ENCODE results near the gene CHD6.

The CHD6 gene

GRCh38 chr20:41418739-41419293 is 199.4 kb downstream of the CHD6 start:
- DNase-seq = no peak

- no peak for DNase-seq
These were observed 200.1 kb downstream of the CHD6 start for GRCh38 chr20:41418031-41418430.

GRCh38 chr20:41415191-41415590 is 203.0 kb downstream of the CHD6 start:
- DNase-seq = no peak

DNA sequence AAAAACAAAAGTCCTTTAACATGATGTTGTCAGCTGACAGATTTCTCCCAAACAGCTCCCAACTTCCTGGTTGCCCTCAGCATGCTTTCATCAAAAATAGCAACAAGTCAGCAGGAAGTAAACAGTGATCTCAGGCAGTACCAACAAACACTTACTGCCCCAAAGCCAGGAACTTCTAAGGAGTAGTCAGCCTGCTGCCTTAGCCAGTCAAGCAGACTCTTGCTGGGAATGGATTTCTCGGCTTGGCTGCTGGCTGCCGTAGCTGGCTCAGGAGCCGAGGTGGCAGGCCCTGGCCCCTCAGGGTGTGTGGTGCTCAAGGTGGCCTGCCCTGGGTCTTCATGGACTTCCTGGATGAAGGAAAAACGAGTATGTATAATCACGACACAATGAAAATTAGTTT is 205.0 kb downstream of the CHD6 start:
- no peak for DNase-seq

DNA sequence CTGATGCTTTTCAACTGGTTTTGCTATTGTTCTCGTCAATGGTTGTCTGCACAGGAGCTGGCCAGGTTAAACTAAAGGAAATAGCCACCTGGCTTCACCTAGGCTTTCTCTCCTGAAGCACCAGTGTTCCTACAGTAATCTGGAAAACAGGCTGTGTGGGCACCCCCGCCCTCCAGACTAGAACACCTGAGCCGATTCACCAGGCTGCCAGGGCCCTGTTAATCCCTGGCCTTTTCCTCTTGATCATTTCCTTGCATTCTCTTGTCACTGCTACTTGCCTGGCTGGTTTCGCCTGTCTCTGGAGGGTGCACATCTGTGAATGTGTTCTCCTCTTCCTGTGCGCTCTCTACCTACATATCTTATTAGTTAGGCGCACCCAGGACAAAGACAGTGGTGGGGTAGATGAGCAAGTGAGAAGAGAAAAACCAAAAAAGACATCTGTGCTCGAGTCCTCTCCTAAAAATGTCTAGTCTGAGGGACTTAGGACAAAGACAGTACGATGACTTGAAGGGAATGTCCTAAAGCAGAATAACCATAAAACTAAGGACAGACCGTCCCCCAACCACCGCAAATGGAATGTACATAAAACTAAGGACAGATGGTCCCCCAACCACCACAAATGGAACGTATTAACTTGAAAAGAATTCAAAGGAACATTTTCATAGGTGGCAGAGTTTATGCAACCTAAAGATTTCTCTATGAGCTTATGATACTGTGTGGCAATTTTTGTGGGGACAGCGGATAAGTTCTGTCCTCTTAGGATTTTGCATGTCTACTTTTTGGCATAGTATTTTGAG is 205.7 kb downstream of the CHD6 start:
- no peak for DNase-seq

- DNase-seq = no peak
These were observed 206.8 kb downstream of the CHD6 start for GRCh38 chr20:41411391-41411847.

DNA sequence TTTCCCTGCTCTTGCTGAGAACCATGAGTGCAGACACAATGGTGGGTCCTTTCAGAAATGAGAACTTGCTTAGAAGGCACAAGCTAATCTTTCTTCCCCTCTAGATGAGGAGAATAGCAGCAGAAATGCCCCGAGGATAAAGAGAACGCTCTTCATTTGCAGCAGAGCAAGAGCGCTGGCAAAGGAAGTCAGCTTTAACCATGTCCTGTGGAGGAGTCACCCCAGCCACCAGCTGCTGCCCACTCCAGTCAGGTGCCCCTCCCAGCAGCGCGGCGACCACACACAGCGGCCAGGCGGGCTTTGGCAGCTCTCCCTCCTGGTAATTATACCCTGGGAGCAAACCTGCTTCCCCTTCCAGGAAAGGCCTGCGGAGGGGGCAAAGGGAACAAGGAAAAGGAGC is 209.2 kb downstream of the CHD6 start:
- DNase-seq = no peak

DNA sequence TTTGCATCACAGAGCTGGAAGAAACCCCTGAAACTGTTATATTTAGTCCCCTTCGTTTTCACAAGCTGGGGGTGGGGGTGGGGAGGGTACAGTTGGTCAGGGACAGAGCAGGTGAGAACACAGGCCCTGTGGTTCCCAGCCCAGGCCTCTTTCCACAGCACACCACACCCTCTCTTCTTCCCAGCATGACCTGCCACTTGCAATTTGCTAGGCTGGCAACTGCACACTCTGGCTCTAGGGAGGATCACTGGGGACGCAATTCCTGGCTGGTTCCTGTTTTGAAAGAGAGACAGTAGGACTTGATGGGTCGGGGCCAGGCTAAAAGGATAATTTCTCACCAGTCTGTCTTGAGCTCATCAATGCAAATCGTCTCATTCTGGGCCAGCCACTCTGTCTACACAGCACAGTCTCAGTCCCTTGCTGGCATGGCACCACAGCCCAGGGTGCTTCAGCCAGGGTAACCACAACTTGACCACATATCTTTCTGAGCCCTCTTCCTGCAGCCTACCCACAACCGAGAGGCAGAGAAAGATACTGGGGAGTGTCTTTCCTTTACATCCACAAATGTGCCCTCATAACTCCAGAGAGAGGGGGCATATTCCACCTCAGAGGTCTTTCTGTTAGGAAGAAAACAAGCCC is 209.9 kb downstream of the CHD6 start:
- no peak for DNase-seq

DNA sequence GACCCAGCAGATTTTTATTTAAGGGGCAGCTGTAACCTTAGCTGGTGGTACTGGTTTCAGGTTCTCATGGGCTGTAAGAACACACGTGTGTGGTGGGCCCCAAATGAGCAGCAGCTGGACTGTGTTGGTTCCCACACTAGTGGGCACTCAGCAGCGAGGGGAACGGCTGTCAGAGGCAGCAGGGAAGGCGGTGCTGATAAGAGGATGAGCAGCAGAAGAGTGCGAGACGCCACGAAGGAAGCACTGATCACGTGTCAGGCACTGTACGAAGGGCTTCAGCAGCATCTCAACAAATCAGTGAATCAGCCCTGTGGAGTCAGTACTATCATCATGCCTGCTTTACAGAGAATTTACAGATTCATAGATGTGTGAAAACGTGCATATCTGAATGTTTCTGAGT is 210.6 kb downstream of the CHD6 start:
- no peak for DNase-seq

GRCh38 chr20:41406896-41407444 is 211.2 kb downstream of the CHD6 start:
- DNase-seq = no peak

DNA sequence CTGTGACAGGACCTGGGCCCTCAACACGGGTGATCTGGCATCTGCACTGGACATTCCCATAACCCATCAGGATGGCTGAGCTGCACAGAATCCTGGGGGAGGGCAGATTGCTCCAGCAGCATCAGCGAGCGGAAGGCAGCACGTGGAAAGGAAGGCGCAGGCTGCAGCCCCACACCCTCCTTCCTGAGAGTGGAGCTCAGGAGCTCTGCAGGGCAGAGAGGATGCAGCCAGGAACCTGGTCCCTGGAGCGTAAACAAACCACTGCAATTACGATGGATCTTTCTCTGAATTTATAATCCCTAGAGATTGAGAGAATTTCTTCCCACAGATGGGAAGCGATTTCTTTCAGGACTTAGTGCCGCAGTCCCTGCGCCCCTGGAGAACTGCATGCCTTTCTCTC is 211.8 kb downstream of the CHD6 start:
- no peak for DNase-seq

DNA sequence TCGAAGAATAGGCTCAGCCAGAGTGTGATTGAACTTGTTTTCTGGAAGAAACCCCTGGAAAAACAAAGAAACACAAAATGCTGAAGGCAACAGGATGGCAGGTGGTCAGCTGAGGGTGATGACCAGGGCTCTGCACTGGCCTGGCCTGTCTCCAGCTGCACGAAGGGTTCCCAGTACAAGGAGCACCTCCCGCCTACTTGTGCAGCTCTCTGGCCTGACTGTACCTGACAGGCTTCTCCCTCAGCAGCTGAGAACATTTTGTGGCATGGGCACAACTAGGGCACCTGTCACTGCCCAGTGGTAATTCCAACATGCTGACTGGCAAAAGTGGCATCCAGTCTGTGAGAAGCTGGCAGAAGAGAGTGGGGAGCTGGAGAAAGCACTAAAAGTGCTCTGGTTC is 212.7 kb downstream of the CHD6 start:
- DNase-seq = no peak

GRCh38 chr20:41403604-41404003 is 214.6 kb downstream of the CHD6 start:
- no peak for DNase-seq

GRCh38 chr20:41398408-41398807 is 219.8 kb downstream of the CHD6 start:
- no peak for DNase-seq

DNA sequence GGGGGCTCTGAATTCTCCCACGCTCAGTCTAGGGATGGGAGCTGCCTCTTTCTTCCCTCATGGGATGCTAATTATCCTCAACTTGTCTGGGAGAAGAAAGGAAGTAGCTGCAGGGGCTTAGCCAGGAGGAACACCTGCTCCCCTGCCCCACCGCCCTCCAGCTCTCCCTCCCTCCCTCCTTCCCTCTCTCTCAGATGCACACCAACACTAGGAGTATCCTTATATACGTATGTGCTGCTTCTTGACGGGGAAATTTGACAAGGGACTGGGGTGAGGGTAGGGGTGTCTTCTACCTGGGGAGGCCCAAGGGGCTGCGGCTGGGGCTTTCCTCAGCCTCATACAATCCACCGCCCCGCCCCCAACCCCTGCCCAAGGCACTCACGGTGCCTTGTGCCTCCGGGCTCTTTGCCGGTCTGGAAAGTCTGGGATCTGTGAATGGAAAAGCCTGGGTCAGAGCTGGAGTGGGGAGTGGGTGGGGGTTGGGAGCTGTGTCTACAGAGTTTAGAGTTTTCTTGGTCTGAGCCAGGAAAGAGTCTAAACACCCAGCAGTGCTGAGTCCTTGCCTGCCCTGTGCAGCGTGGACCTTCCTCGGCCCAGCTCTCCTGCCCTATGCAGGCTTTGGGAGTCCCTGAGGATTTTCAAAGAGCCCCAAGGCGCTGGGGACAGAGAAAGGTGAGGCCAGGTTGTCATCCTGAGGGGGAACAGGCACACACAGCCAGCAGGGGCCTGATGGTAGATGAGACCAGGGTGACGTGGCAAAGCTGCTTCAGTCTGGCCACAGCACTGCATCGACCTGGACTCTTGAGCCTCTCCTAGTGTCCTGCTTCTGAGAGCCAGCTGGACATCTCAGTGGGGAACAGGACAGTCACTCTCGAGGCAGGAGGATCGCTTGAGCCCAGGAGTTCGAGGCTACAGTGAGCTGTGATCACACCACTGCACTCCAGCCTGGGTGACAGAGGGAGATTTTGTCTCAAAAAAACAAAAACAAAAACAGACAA is 222.2 kb downstream of the CHD6 start:
- DNase-seq = no peak

DNA sequence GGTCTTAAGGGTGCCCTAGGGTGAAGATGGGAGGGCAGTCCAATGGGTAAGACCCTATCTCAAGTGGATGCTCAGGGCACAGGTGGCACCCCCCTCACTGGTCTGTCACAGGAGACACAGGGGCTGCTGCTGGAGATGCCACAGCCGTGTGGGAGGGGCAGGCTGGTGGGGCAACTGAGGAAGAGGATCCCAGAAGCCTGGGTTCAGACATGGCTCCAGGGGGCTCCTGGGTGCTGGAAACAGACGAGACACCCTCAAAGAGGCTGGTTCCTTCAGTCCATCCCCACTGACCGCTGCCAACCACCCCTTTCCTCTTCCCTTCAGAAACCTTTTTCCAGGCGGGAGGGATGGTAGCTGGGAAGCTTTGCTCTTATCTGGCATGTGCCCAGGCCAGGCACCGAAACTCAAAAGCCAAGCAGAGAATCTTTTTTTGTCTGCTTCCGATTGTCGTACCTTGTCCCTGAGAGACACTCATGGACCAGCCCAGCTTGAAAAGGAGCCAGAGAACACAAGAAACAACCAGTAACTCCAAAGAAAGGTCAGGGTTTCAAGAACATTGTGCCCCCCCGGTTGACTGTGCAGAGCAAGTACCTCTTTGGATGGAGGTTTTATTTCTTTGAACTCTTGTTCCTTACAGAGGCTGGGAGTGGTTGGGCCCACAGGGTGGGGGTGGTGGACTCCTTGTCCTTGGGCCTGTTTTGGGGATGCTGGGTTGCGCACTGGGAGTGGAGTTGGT is 223.1 kb downstream of the CHD6 start:
- DNase-seq = no peak

DNA sequence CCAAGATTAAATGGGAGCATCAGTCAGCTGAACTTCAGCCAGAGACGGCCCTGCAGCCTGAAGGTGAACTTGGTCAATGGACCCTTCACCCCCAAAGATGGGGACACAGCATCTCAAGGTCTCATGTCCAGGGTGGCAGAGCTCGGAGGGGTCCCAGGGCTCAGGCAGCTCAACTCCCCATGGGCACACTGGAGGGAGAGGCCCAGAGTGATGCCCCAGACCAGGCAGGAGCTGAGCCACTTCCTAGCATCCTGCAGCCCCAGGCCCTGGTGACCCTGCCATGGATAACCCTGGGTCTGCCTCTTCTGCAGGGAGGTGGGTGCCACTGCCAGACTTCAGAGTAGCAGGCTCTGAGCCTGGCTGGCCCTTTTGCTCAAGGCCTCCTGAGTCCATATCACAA is 224.1 kb downstream of the CHD6 start:
- DNase-seq = no peak

GRCh38 chr20:41393705-41394066 is 224.5 kb downstream of the CHD6 start:
- DNase-seq = no peak

DNA sequence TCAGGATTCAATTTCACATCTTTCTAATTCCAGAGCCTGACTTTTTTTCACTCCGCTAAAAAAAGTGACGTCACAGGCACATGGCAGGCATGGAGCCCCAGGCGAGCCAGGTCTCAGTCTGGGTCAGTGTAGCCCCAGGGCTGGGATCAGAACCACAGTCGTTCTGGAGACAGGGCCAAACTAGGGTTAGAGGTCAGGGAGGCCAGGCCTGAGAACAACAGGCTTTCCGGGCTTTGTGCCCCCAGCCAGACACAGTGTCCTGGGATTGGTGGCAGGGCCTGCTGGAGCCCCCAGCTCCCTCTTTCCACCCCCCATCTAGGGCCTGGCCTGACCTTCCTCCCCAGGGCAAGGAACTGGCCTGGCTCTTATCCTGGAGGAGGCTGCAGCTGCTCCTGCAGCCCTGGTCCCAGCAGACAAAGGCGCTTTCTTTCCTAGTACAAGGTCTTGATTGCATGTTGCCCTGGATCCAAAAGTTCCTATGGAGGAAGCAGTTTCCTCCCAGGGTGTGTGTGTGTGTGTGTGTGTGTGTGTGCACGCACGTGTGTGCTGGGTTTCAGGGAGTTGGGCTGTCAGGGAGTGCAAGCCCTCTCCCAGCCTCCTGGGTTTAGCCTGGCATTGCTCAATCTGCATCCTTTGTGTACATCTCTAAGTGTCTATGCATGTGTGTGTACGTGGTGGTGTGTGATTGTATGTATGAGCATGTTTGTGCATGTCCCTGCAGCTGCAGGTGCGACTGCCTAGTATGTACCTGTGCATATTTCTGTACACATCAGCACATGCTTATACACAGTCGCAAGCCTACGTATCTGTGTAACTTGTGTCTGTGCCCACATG is 225.1 kb downstream of the CHD6 start:
- DNase-seq = no peak

DNA sequence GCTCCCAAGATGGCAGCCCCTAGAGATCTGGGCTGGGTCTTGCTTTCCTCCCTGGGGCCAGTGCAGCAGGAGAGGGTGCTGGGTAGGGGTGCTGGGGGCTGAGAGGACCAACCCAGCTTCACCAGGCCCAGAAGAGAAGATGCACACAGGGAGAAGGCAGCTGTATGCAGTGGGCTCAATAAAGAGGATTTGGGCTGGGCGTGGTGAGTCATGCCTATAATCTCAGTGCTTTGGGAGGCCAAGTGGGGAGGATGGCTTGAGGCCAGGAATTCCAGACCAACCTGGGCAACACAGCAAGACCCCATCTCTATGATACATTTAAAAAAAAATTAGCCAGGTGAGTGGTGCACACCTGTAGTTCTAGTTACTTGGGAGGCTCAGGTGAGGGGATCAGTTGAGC is 225.9 kb downstream of the CHD6 start:
- no peak for DNase-seq

DNA sequence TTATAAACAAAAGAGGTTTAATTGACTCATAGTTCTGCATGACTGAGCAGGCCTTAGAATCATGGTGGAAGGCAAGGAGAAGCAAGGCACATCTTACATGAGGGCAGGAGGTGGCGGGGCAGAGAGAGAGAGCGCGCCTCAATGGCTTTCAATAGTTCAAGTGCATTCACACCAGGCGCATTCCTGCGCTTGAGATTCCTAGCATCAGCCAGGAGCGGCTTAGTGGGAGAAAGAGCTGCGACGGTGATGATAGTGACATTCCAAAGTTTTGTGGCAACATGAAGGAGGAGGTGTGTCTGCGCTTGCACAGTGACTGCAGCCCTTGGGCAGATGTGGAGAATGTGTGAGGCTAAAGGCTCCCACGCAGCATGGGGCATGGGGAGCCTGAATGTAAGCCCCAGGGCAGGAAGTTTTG is 226.6 kb downstream of the CHD6 start:
- no peak for DNase-seq

Data from activated effector memory CD4-positive, alpha-beta T cell treated with Interleukin-2 at 50 U/mL for 16 hours (primary cell).